Stimulated activated CD8-positive, alpha-beta memory T cell treated with anti-CD3 and anti-CD28 coated beads, Interleukin-2, amount 100 ng/mL, for 48 hours (primary cell): Measurements from ENCODE around the gene DYNC1LI1.

ENCODE experiments used
- DNase-seq, 2 donors: peaks; one replicate each; pipeline ENCODE4 v3.0.0-alpha.2; 2020; ENCODE audit warnings: low read depth in 2 of 2

Gene DYNC1LI1

DNA sequence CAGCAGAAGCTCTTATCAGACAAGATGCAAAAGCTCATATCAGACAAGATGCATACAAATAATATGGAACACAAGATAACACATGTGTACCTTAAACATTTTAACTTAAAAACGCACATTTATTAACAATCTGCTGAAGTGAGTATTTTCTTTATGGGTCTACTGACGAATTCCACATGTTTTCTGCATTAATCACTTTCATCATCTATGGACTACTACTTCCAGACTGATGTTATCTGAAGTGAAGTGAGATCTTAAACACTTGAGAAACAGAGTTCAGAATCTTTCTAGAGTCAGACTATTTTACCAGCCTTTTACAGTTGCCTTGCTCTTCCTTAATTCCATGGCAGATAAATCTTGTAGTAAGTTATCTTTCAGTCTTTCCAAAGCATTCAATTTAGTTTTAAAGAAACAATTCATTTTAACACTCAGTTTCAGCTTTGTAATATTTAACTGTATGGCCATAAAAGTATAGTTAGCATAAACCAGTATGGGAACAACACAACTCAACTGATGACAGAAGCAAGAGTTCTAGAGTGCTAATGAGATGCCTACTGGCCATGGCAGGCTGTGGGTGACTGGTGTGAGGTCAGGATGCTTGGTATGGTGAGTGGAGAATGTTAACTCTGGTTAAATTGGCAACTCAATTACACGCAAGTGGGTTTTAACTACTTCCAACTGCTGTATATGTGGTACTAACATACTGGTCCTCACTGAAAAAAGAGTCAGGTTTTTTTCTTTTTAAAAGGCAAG is 77.8 kb downstream of the DYNC1LI1 start:
- no peak for DNase-seq

DNA sequence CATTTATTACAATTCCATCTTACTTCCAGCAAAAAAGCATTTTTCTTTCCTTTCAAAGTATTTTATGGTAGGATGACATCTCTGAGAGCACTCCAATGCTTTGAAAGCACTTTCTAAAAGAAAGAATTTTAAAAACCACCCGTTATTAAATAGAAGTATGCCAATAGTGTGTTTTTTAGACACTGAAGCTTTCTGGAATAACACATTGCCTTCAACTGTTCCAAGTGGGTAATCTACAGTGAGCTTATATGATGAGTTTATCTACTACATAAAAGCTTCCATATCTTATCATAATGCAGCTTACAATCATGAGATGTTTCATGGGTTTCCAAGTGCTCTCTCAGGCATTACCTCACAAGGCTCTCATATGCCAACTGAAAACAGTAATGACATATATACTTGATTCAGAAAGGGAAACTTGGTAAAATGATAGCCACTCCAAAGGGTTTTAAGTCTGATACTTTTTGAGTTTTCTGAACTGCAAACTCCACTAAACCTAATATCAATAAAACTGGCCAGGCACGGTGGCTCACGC is 82.1 kb downstream of the DYNC1LI1 start:
- no peak for DNase-seq

DNA sequence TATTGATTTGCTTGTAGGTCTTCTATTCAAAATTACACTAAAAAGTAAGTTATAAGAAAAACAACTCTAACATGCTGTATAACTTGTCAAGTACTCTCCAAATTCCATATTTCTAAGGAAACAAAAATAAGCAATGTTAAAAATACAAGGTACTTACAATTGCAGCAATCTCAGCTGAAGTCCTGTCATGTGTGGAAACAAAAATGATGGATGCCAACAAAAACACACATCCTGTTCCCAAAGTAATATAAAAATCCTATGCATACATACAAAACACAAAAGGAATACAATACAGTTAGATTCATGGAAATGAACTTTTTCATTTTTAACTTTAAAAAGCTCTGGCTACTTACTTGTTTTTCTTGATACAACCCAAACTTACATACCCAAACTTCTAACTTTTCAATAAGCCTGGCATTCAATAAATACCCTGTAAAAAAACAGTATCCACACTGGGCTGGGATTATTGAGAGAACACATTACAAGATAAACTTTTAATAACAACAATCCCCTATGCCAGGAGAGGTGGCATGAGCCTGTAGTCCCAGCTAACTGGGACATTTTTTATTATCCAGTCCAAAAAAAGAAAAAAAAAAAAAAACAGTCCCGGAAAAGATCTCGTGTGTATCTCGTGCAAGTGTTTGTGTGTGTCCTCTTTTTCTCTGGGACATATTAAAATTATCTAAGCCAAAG is 82.7 kb downstream of the DYNC1LI1 start:
- no peak for DNase-seq

DNA sequence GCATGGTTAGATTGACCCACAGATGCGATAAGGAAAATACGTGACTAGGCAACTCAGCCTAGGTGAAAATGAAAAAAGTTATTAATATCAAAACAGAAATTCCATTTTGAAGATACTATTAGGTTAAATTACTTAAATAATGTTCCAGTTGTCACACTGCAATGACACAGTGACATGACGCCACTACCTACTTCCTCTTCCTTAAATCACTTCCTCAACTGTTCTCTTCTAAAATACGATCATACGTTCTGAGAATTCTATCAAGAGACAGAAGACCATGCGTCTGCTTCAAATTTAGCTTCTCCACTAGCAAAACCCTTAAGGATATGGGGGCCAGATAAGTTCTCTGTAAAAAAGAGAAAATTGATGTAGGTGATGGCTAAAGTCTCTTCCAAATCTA is 86.2 kb downstream of the DYNC1LI1 start:
- no peak for DNase-seq

DNA sequence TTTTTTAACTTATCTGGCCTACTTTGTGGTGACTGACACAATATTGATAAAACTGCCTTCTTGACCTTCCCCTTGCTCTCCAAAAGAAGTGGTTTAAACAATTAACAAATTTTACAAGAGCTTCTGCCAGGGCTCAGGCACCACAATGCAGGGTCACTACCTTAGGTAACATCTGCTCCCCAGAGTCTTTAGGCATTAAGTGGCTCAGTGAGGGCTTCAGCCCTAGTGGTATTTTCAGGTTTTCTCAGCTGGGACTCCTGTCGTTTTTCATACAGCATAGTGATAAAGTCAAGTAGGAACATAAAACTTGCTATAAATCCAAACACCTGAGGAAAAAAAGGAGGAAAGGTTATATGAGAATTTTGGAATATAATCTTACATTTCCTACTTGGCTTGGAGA is 86.9 kb downstream of the DYNC1LI1 start:
- no peak for DNase-seq

GRCh38 chr3:32482693-32483092 is 88.0 kb downstream of the DYNC1LI1 start:
- no peak for DNase-seq

DNA sequence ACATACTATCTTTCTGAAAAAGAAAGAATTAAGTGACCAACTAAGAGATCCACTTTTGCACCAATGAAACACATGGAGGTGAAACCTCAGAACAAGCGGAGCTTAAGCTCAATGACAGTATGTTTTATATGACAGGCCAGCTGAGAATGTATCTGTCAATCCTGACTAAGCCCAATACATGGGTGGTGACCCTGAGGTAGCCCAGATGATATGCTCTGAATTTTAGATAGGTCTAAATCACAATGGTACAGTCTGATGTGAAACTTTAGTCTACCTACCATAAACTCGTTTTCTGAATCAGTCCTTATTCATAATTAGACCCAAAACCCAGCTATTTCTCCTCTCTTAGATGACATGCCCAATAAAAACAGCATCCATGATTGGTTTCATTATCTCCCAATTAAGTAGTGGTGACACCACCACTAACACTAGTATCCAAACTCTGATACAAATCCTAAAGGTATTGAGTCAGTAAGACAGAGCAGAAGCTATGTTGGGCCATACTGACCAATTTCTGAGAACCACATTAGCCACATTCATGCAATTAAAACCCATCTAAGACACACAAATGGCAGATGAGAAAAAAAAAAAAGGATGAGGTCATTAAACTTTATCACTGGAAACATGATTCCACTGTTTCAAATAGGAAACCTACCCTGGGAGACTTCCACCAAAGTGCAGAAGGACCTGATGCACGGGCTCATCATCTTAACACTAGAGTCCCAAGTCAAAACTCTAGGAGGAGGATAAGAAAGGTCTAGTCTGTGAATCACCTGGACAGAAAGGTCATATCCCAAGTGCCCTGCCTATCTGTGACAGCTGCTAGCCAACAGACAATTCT is 88.6 kb downstream of the DYNC1LI1 start:
- no peak for DNase-seq

DNA sequence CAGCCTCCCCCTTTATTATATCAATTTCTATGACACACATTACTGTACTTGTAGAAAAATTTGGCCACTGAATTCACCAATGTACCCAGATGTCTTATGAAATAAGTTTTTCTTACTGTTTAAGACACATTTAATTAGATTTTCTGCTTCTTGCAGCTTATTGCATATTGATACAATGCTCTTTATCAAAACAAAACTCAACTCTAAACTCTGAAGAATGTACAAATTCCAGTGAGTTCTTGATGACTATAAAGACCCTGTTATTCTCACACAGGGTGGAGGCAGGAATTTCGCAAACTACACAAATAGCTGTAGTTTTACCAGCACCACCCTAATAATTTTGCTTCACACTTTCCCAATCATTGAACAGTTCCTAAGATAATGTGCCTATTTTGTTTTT is 90.1 kb downstream of the DYNC1LI1 start:
- no peak for DNase-seq
